Measurements from ENCODE around the gene CD46.
"Not testable (repeated sequence)": the region's sequence is repeated elsewhere in the genome, so short reads cannot be mapped to it uniquely, and the experiment has no call there.

CD46 gene

DNA sequence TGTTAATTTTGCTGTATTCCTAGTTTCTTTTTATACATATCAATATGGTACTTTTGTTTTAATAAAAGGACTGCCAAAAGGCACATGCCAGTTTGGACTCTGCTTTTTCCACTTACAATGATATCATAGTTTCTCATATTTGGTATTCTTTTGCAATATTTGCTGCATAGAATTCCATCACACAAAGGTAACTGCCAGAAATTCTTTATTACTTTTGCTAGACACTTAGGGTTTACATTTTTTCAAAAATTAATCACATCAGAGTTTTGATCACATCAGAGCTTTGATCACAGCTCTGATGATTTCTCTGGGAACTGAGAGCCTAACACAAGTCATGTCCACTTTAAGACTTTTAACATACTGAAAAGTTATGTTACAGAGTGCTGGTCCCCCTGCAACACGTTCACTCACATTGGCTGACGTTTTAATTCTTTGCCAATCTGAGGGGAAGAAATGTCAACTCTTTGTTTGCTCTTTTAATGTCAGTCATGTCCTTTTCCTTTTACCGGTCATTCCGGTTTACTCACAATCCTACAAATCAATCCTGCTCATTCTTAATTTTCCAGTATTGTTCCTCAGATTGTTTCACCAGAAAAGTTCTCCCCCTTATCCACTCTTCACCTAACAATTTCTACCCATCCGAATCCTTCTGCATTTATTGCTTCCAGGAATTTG is 1.1 kb upstream of the CD46 start:
- DNase-seq (ENCODE audit: low read depth, low spot score): no peak

DNA sequence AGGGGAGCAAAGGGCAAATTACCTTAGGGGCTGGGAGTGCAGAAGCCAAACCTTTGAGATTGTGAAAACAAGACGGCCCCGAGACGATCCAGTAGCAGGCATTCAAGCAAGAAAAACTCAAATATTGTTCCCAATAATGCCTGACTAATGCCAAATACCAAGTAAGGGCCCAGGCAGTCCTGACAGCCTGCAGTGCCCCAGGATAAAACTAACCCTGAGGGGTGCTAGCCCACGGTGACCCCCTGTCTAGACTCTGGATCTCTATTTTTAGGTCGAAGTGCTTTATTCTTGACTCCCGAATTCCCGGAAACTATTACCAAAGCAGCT is 428 bp upstream of the CD46 start:
- DNase-seq (ENCODE audit: low read depth, low spot score): not testable (repeated sequence)

DNA sequence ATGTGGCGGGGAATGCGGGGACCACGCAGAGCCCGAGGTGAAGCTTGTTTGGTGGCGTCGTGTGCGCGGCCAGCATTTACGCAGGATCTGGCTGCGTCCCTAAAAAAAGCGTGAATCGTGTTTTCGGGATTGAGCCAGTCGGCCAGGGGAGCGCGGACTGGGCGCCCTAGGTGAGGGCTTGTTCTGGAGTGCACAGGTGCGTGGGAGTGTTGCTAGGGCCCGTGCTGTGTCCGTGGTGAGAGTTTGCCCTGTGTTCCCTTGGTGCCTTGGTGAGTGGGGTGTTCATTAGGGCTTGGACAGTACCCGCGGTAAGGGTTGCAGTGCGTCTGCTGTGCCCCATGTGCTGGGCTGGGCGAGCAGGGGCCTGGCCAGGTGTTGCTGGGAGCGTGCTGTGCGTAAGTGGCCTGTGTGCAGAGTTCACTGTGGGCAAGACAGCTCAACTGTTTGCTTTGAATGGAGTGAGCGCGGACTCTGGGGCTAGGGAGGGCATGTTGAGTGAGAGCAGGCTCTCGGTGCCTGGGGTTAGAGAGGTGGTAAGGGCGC is 673 bp downstream of the CD46 start:
- DNase-seq (ENCODE audit: low read depth, low spot score): no peak

DNA sequence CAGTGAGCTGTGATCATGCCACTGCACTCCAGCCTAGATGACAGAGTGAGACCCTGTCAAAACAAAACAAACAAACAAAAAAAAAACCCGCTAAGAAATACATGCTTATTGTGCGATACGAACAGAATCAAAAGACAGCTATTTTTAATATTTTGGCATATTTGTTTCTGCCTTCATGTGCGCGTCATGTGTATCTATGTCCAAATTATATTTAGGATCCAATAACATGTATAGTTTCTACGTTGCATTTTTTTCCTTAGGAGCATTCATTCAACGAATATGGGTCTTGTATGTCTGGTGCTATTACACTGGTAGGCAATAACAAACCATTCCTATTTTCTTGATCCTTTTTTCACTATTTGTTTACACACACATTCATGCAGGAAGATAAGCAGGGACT is 1.8 kb downstream of the CD46 start:
- no peak for DNase-seq (ENCODE audit: low read depth, low spot score)

DNA sequence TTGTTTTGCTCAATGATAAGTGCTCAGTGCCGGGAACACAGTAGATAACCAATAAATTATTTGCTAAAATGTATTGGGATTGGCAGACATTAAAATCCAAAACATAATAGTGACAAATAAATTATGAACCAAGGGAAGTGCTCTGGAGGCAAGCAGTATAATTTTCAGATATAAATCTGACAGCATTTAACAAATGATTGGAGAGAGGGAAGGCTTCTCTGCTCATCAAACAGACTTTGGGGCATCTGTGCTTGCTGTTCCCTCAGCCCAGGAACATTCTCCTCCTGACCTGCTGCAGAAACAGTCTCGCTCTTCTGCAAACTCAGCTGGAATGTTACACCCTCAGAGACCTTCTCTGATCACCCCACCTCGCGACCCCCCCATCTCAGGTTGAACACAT is 2.2 kb downstream of the CD46 start:
- DNase-seq (ENCODE audit: low read depth, low spot score): no peak

DNA sequence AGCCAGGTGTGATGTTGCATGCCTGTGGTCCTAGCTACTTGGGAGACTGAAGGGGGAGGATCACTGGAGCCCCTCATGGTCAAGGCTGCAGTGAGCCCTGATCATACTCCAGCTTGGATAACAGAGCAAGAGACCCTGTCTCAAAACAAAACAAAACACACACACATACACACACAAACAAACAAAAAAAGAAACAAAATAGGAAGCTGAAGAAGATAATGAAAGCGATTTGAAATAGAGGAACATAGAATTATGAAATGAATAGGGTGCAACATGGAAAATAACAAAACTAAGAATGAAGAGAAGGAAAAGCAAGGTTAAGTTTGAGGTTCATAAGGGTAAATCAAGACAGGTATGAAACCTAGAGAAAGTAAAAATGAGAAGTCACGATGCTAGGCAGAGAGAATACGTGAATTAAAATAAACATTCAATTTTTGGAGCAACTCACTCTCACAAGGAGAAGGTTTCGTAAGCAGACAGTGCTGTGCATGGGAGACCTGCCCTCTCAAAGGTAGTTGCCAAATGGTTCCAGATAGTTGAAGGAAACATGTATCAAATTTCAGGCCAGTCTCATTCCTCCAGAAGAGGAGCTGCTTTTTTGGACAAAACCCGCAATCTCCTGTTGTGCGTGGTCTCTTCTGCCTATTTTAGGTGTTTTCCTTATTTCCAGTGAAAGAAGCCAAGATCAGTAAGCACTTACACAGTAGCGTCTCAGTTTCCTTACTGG is 3.3 kb downstream of the CD46 start:
- no peak for DNase-seq (ENCODE audit: low read depth, low spot score)

DNA sequence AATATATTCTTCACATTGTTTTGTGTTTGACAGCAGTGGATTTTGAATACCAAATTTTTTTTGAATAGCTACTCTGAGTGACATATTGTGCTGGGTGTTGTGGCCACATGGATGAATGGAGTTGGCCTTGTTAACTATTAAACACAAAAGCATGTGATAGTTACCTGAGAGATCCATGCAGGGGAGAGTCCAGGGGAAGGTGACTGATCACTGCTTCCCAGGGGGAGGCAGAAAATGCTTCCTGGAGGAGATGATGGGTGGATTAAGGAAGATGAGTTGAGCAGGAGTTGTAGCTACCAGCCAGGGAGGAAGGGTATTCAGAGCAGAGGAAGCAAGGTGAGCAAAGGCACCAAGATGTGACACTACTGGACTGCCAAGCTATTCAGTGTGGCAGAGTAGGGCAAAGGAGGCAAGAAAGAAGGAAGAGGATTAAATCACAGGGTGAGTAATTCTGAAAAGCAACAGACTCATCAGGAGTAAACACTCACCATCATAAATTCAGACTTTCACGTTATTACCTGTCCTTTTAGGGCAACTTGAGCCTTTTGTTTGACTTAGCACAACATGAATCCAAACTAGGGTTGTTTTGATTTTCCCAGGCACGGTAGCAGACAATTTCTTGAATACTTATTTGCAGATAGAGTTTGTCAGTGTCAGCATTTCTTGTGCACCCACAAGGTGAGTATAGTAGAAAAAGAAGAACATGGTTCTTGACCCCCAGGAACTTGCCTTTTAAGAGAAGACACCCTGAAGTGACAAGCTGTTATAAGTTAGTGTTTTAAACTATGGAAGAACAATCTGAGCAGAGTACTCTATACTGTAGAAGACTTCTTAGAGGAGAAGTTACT is 4.2 kb downstream of the CD46 start:
- no peak for DNase-seq (ENCODE audit: low read depth, low spot score)

DNA sequence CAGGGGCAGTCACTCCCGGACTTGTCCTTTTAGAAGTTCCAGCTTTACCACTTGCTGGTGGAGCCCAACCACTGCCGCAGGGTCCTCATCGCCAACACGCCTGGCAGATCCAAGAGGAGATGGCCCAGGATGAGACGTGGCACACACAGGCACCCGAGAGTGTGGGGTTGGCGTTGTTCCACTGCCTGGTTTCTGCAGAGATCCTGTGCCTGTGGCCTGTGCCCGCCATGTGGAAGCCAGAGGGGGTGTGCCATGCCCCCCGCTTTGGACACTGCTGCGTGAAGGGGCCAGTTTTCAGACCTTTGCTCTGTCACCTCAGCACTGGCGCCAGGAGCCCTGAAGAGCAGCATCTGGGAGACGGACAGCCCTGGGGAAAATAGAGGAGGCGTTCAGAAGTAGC is 10.8 kb downstream of the CD46 start:
- DNase-seq (ENCODE audit: low read depth, low spot score): no peak

DNA sequence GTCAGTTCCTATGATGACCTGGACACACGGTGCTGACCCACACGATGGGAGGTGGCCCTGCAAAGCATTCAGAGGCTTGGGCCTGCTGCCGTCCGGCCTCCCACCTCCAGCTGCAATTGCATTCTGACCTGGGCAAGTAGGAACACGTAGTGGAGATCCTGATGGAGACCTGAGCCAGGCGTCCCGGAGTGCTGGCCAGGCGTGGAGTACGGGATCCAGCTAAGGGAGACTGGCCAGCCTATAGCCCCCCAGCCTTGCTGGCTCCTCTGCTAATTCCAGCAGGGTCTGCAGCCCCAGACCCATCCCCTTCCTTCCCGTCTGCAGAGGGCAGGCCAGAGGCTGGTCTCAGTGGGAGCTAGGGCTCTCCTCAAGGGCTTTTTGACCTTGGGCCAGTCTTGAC is 11.2 kb downstream of the CD46 start:
- DNase-seq (ENCODE audit: low read depth, low spot score): no peak

DNA sequence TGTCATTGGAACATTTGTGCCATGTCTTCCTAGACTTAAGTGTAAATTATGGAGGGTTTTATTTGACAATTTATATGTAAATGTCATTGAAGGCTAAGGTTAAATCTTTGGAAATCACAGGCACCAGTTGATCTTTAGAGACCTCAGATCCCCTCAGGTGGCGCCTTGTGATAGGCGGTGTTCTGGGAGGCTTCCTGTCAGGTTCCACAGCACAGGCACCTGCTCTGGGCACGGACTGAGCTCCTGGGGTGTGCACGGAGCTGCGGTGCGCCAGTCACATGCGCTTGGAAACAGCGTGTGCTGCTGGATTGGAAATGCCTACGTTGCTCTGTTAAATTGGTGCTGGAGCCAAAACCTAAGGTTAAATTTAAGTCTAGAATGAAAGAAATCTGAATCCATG is 12.1 kb downstream of the CD46 start:
- DNase-seq (ENCODE audit: low read depth, low spot score): no peak

DNA sequence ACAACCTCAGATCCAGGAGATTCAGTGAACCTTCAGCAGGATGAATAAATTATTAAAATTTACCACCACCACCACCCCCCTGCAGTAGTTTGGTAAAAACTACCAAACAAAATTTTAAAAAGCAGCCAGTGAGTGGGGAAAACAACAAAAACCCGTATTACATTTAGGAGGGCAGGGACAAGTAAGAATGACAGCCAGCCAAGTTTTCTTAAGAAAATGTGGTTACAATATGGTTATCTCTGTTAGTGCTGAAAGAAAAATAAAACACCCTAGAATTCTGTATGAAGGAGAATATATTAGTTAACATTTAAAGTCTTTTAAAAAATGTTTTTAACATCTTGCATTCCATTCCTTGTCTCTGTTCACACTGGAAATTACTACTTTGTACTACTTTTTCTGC is 14.7 kb downstream of the CD46 start:
- no peak for DNase-seq (ENCODE audit: low read depth, low spot score)

DNA sequence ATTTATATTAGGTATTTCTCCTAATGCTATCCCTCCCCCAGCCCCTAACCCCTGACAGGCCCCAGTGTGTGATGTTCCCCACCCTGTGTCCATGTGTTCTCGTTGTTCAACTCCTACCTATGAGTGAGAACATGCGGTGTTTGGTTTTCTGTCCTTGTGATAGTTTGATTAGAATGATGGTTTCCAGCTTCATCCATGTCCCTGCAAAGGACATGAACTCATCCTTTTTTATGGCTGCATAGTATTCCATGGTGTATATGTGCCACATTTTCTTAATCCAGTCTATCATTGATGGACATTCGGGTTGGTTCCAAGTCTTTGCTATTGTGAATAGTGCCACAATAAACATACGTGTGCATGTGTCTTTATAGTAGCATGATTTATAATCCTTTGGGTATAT is 18.7 kb downstream of the CD46 start:
- DNase-seq (ENCODE audit: low read depth, low spot score): not testable (repeated sequence)

DNA sequence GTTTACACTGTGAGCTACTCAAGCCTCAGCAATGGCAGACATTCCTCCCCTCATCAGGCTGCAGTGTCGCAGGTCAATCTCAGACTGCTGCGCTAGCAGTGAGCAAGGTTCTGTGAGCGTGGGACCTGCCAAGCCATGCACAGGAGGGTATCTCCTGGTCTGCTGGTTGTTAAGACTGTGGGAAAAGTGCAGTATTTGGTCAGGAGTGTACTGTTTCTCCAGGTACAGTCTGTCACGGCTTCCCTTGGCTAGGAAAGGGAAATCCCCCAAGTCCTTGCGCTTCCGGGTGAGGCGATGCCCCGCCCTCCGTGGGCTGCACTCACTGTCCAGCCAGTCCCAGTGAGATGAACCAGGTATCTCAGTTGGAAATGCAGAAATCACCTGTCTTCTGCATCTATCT is 24.2 kb downstream of the CD46 start:
- not testable (repeated sequence) for DNase-seq (ENCODE audit: low read depth, low spot score)

DNA sequence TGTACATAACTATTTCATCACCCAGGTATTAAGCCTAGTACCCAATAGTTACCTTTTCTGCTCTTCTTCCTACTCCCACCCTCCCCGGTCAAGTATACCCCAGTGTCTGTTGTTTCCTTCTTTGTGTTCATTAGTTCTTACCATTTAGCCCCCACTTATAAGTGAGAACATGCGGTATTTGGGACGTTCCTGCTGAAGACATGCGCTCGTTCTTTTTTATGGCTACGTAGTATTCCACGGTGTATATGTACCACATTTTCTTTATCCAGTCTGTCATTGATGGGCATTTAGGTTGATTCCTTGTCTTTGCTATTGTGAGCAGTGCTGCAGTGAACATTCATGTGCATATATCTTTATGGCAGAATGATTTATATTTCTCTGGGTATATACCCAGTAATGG is 25.6 kb downstream of the CD46 start:
- DNase-seq (ENCODE audit: low read depth, low spot score): not testable (repeated sequence)

DNA sequence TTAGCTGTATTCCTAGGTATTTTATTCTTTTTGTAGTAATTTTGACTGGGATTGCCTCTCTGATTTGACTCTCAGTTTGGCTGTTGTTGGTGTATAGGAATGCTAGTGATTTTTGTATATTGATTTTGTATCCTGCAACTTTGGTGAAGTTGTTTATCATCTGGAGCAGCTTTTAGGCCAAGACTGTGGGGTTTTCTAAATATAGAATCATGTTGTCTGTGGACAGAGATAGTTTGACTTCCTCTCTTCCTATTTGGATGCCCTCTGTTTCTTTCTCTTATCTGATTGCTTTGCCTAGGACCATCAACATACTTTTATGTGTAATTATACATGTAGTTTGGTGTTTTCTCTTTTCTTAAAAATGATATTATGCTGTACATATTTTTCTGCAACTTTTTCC is 27.2 kb downstream of the CD46 start:
- DNase-seq (ENCODE audit: low read depth, low spot score): no peak

DNA sequence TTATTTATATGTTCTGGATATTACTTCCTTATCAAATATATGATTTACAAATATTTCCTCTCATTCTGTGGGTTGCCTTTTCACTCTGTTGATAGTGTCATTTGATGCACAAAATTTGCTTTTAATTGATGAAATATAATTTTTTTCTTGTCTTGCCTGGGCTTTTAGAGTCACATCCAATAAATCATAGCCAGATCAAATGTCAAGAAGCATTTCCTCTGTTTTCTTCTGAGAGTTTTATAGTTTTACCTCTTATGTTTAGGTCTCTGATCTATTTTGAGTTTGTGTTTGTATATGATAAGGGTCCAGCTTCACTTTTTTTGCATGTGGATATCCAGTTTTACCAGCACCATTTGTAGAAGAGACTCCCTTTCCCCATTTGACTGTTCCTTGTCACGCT is 29.5 kb downstream of the CD46 start:
- no peak for DNase-seq (ENCODE audit: low read depth, low spot score)

DNA sequence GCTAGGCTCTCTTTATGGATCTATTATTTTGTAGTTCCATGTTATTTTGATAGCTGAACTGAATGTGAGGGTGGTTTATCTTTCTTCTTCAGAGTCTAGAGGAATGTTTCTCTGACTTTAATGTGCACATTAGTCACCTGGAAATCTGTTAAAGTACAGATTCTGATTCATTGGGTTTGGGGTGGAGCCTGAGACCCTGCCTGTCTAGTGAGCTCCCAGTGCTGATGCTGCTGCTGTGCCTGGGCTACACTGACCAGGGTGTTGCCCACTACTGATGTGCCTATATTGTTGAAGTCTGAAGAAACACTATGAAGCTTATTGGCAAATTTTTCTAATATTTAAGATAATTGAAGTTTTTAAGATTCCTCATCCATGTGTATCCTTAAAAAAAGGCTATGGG is 35.9 kb downstream of the CD46 start:
- DNase-seq (ENCODE audit: low read depth, low spot score): no peak

DNA sequence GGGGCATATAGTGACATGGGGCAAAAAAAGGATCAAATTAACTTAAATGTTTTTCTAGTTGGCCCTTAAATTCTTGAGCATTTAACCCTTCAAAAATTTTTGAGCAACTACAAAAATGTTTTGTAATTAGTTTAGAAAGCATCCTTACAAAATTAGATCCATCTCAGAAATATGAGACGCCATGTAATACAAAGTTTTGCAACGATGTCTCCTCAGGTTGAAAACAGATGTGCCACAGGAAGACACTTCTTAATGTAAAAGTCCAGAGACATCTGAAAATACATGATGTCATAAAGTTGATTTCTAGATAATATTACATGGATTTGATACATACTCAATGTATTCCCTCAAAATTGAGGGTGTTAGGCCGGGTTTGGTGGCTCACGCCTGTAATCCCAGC is 37.5 kb downstream of the CD46 start:
- DNase-seq (ENCODE audit: low read depth, low spot score): no peak

DNA sequence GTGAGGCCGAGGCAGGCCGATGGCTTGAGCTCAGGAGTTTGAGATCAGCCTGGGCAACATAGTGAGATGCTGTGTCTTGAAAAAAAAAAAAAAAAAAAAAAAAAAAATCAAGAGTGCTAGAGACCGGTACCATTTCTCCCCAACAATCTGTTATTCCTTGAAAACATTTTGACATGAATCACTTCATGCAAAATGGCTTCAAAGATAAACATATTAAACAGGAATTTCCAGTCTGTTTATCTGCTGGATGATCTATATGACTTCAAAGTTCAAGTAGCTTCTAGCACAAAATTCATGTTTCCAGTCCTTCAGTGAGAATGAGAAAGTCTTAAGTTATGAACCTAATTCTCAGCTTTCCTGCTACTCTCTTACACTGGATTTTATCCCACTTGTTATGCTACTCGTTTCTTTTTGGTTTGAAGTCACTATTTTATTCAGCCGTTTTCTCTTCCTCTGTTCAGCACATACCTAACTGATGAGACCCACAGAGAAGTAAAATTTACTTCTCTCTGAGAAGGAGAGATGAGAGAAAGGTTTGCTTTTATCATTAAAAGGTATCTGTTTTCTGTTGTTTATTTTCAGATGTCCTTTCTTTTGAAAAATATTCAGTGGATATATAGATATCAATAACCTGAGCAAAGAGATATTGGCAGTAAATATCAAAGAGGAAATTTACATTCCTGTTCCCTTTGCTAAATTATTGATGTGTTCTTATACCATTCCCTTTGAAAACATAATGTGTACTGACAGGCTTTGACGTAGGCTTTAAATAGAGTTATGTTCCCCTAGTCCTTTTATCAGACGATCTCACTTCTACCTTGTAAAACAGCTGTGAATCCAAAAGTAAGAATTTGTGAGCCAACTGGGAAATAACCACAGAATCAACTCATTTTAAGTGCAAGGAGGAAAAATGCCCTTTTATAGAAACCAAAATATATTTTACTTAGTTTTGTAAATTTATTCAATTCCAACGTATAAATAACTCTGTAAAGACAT is 38.2 kb downstream of the CD46 start:
- no peak for DNase-seq (ENCODE audit: low read depth, low spot score)

DNA sequence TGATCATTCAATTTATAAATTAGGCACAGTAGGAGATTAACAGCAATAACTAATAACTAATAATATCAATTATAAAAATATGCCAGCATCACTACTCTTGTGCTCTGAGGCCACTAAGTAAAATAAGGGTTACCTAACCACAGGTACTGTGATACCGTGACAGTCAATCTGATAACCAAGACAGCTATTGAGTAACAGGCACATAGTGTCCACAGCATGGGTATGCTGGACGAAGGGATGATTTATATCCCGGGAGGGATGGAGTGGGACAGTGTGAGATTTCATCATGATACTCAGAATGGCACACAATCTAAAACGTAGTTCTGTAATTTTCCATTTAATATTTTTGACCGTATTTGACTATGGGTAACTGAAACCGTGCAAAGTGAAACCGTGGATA is 39.4 kb downstream of the CD46 start:
- DNase-seq (ENCODE audit: low read depth, low spot score): no peak

DNA sequence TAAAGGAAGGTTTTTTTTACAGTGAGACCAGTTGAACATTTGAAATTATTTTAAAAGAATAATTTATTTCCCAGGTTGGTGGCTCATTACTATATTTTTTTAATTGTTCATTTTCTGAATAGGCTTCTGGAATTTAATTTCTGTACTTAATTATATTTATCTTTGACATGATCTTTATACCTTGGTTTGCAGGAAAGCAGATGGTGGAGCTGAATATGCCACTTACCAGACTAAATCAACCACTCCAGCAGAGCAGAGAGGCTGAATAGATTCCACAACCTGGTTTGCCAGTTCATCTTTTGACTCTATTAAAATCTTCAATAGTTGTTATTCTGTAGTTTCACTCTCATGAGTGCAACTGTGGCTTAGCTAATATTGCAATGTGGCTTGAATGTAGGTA is 41.5 kb downstream of the CD46 start:
- no peak for DNase-seq (ENCODE audit: low read depth, low spot score)
